OCI-M2 (cell line): Measurements from ENCODE around the gene TMOD3.
"Not testable (repeated sequence)": the region's sequence is repeated elsewhere in the genome, so short reads cannot be mapped to it uniquely, and the experiment has no call there.

Experiments
- DNase-seq: peaks from one replicate; lab custom pipeline; 2025; ENCODE audit not compliant: unreplicated experiment; lab: John Stamatoyannopoulos, UW

TMOD3 gene

GRCh38 chr15:51829376-51830275 lies at the start of gene TMOD3:
Gene TMOD3 (plus strand): TSS chr15:51829653. CDS start chr15:51862885, 33,232 bp downstream.
- no peak for DNase-seq

GRCh38 chr15:51780636-51781035 lies 48.8 kb upstream of the TMOD3 start:
- no peak for DNase-seq

DNA sequence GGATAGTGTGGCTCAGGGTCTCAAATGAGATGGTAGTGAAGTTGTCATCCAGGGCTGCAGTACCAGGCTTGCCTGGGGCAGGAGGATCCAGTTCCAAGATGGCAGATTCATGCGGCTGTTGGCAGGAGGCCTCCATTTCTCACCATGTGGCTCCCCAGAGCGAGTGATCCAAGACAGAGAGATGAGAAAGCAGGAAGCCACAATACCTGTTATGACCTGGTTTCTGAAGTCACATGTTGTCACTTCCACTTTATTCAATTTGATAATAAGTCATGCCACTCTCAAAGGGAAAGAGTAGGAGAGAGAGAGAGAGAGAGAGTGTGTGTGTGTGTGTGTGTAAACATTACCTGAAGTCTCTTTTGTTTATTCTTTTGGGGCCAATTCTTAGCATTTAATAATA lies 47.9 kb upstream of the TMOD3 start:
- no peak for DNase-seq

GRCh38 chr15:51782357-51782896 lies 47.0 kb upstream of the TMOD3 start:
- no peak for DNase-seq

GRCh38 chr15:51783967-51784366 lies 45.5 kb upstream of the TMOD3 start:
- DNase-seq = no peak

DNA sequence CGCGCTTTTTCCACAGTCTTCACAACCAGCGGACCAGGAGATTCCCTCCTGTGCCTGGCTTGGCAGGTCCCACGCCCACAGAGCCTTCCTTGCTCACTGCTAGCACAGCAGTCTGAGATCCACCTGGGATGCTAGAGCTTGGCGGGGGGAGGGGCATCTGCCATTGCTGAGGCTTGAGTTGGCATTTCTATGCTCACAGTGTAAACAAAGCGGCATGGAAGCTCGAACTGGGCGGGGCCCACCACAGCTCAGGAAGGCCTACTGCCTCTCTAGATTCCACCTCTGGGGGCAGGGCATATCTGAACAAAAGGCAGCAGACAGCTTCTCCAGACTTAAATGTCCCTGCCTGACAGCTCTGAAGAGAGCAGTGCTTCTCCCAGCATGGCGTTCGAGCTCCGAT lies 42.3 kb upstream of the TMOD3 start:
- DNase-seq = not testable (repeated sequence)

DNA sequence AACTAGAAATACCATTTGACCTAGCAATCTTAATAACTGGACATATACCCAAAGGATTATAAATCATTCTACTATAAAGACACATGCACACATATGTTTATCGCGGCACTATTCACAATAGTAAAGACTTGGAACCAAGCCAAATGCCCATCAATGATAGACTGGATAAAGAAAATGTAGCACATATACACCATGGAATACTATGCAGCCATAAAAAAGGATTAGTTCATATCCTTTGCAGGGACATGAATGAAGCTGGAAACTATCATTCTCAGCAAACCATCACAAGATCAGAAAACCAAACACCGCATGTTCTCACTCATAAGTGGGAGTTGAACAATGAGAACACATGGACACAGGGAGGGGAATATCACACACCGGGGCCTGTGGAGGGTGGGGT lies 37.0 kb upstream of the TMOD3 start:
- not testable (repeated sequence) for DNase-seq

DNA sequence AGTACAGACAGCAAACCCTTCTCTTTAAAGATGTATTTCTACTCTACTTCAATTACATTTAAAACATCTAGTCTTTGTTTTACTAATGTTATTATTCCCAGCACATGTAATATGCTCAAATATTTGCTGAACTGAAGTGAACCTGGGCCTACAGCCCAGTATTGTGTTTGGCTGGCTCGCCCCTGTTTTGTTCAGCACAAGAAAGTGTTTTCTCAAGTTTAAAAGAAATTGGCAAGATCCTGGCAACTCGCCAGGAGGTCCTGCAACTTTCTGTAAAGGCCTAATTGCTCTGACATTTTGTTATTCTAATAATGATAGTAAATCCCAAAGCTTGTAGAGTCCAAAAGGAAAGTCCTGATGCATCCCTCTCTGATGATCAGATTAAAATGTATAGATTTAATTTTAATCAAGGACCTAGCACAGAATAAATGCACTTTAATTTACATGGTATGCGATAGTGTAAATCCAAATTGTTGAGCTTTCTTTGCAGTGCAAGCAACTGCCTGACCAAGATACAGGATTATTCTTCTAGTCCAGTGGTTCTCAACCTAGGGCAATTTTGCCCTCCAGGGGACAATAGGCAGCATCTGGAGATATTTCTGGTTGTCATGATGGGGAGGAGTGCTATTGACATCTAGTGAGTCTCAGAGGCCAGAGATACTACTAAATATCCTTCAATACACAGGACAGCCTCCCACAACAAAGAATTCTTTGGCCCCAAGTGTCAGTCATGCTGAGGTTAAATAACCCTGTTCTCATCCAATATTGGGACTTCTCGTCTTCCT lies 35.7 kb upstream of the TMOD3 start:
- no peak for DNase-seq

DNA sequence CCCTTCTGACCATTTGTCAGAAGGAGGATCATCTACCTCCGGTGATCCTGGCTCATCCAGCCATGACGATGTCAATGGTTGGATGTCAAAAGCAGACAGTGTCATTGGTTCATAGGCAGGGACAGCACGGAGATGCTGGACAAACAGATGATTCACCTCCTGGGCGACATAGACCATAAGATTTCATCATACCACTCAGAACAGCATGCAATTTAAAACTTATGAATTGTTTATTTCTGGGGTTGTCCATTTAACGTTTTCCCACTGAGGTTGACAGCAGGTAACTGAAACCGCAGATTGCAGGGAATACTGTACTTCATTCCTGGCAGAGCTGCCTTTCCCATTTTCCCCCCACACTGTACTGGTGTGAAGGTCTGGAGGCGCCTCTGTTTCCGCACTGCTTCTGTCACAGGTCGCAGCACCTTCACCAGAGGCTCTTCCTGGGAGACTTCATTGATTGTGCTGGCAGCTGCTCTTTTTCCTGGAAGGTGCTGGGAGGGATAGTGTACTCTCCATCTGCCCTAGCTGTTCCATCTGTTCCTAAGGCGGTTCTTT lies 32.5 kb upstream of the TMOD3 start:
- no peak for DNase-seq

DNA sequence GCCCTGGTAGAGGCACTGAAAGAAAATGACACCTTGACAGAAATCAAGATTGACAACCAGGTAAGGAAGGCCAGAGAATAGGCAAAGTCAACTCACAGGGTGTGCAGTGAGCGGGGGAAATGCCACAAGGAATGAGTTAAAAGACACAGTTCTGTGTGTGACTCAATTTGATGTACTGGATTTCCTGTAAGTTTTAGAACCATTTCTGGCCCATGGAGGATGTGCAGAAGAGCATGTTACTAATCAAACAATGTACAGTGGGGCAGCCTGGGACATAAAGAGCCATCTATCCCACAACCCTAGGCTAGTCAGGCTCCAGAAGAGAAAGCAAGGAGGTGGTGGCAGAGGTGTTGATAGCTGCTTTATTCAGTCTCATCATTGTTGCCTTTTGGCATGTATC lies 31.2 kb upstream of the TMOD3 start:
- DNase-seq = no peak

GRCh38 chr15:51799282-51800252 lies 29.9 kb upstream of the TMOD3 start:
- no peak for DNase-seq

GRCh38 chr15:51801391-51801835 lies 28.0 kb upstream of the TMOD3 start:
- DNase-seq = no peak

DNA sequence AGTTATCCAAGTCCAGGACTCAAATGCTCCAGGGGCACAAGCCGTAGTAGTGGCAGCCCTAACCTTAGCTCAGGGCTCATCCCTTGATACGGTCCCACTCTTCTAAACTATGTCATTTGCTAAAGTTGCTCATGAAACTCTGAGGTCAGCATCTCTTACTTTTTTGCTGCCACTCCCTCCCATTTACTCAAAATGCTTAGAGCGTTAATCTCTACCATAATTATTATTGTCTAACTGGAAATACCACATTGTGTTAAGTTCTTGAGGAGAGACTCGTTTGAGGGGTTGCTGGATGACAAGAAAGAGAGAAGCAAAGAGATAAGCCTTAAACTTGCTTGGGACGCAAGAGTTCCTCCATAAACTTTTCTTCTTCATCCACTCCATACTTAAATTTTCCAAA lies 26.9 kb upstream of the TMOD3 start:
- DNase-seq = no peak

- no peak for DNase-seq
Observed at GRCh38 chr15:51803965-51804364, 25.5 kb upstream of the TMOD3 start.

GRCh38 chr15:51806123-51806522 lies 23.3 kb upstream of the TMOD3 start:
- no peak for DNase-seq

DNA sequence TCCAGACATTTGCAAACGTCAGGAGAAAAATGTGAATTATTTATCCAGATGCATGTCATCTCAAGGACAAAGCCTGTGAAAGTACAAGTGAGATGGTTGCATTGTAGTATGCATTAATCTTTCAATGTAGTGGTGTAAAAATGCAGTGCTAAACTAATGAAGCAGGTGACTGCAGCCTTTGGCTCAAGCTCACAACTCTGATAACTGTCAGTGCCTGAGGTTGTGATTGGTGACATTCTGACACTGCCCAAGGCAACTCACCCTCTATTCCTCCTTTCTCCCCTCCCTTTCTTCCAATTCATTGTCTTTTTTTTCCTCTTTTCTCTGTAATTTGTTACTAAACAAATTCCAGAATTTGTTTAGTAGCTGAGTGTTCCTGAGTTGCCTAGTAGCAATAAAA lies 20.0 kb upstream of the TMOD3 start:
- no peak for DNase-seq

- no peak for DNase-seq
Observed at GRCh38 chr15:51812598-51812997, 16.9 kb upstream of the TMOD3 start.

DNA sequence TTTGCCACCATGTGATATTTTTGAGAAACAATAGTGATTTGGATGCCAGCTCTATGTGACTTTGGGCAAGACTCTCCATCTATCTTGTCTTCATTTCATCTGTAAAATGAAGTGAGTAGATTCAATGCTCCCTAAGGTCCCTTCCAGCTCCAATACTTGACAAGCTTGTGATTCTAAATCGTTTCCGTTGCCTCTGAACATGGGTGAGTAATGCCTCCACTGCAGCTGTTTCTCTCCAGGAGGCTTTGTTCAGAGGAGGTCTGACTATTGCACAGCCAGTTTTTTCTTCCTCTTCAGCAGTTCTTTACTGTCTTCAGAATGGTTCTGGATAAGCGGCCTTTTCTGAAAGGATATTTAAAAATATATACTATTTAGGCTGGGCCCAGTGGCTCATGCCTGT lies 14.8 kb upstream of the TMOD3 start:
- no peak for DNase-seq

DNA sequence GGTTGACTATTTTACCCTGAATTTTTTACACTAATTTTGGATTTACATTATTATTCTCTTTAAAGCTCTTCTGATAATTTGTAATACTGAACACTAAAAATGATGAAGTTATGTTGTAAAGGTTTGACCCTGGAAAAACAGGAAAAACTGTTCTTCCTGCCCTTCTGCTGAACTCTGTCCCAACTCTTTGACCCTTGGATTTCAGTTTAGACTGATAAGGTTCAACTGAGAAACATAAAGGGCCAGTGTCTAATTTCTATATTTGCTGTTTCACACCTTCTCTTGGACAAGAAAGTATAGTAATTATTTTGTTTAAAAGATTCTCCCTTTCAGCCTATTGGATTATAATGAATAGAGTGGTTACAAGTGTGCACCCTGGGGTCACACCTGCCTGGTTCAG lies 12.8 kb upstream of the TMOD3 start:
- DNase-seq = no peak

- no peak for DNase-seq
Observed at GRCh38 chr15:51818150-51818549, 11.3 kb upstream of the TMOD3 start.
